H9 (cell line): ENCODE data around the gene SEMA5A. TPM values are rescaled to one million over a fixed set of nuclear protein-coding genes. Genes with fewer than 3 reads are reported as not detected.

Source experiments
- DNase-seq: peaks from one replicate; pipeline ENCODE4 v3.0.0-alpha.2; 2017
- H2AFZ ChIP-seq: one replicate; pipeline ENCODE4 v1.6.1; 2013; ENCODE audit warnings: mild to moderate bottlenecking, low read length, control low read depth, moderate library complexity
- H2AK5ac ChIP-seq: 2 replicates; pipeline ENCODE4 v1.6.1; 2013; ENCODE audit warnings: low read length, control low read depth, mixed read lengths; ENCODE audit not compliant: insufficient read length
- H2BK120ac ChIP-seq: one replicate; pipeline ENCODE4 v1.6.1; 2013; ENCODE audit warnings: low read depth, mild to moderate bottlenecking, low read length, control low read depth, inconsistent platforms; ENCODE audit not compliant: poor library complexity, severe bottlenecking
- H2BK12ac ChIP-seq: 2 replicates; pipeline ENCODE4 v1.6.1; 2013; ENCODE audit warnings: low read length, control low read depth, mixed read lengths, low read depth; ENCODE audit not compliant: insufficient read length
- H2BK15ac ChIP-seq: 2 replicates; pipeline ENCODE4 v1.6.1; 2013; ENCODE audit warnings: low read depth, low read length, control low read depth
- H2BK20ac ChIP-seq: one replicate; pipeline ENCODE4 v1.6.1; 2013; ENCODE audit warnings: low read depth, mild to moderate bottlenecking, low read length, control low read depth, inconsistent platforms; ENCODE audit not compliant: poor library complexity, severe bottlenecking
- H2BK5ac ChIP-seq: 2 replicates; pipeline ENCODE4 v1.6.1; 2013; ENCODE audit warnings: low read length, control low read depth, mixed read lengths; ENCODE audit not compliant: insufficient read length
- H3K14ac ChIP-seq: 2 replicates; pipeline ENCODE4 v1.6.1; 2013; ENCODE audit warnings: low read length, control low read depth; ENCODE audit not compliant: insufficient read depth
- H3K18ac ChIP-seq: 2 replicates; pipeline ENCODE4 v1.6.1; 2013; ENCODE audit warnings: low read depth, mild to moderate bottlenecking, mixed read lengths, low read length, control low read depth; ENCODE audit not compliant: insufficient read length
- H3K23ac ChIP-seq: 2 replicates; pipeline ENCODE4 v1.6.1; 2013; ENCODE audit warnings: low read length, control low read depth, mixed read lengths, low read depth; ENCODE audit not compliant: insufficient read length
- H3K23me2 ChIP-seq: 2 replicates; pipeline ENCODE4 v1.6.1; 2013; ENCODE audit warnings: low read depth, mild to moderate bottlenecking, mixed read lengths, low read length, control low read depth; ENCODE audit not compliant: insufficient read length, poor library complexity, severe bottlenecking
- H3K27ac ChIP-seq: 2 replicates; pipeline ENCODE4 v1.5.1; 2013; ENCODE audit warnings: low read length, control low read depth, mixed read lengths, low read depth; ENCODE audit not compliant: insufficient read length
- H3K27me3 ChIP-seq: 2 replicates; pipeline ENCODE4 v1.6.1; 2013; ENCODE audit warnings: low read length, control low read depth, inconsistent platforms; ENCODE audit not compliant: insufficient read depth
- H3K4ac ChIP-seq: 2 replicates; pipeline ENCODE4 v1.6.1; 2013; ENCODE audit warnings: low read depth, mild to moderate bottlenecking, control low read depth, inconsistent platforms, low read length, moderate library complexity
- H3K4me1 ChIP-seq: 2 replicates; pipeline ENCODE4 v1.6.1; 2013; ENCODE audit warnings: low read length, control low read depth, inconsistent platforms; ENCODE audit not compliant: insufficient read depth
- H3K4me2 ChIP-seq: 2 replicates; pipeline ENCODE4 v1.6.1; 2013; ENCODE audit warnings: low read length, control low read depth, mixed read lengths; ENCODE audit not compliant: insufficient read length, insufficient read depth
- H3K56ac ChIP-seq: 2 replicates; pipeline ENCODE4 v1.6.1; 2013; ENCODE audit warnings: low read depth, mild to moderate bottlenecking, mixed read lengths, low read length, control low read depth; ENCODE audit not compliant: insufficient read length
- H3K79me1 ChIP-seq: 2 replicates; pipeline ENCODE4 v1.6.1; 2013; ENCODE audit warnings: low read depth, mild to moderate bottlenecking, moderate library complexity, low read length, control low read depth, inconsistent platforms; ENCODE audit not compliant: insufficient read depth, poor library complexity, severe bottlenecking
- H3K79me2 ChIP-seq: 2 replicates; pipeline ENCODE4 v1.6.1; 2013; ENCODE audit warnings: low read length, control low read depth, inconsistent platforms; ENCODE audit not compliant: insufficient read depth
- H3K9ac ChIP-seq: 2 replicates; pipeline ENCODE4 v1.6.1; 2013; ENCODE audit warnings: low read length, control low read depth, mixed read lengths; ENCODE audit not compliant: insufficient read length; ENCODE audit errors: extremely low read depth
- H3K9me3 ChIP-seq: one replicate; pipeline ENCODE4 v1.6.1; 2013; ENCODE audit warnings: low read depth, low read length, inconsistent platforms; ENCODE audit not compliant: control insufficient read depth
- H3T11ph ChIP-seq: one replicate; pipeline ENCODE4 v1.6.1; 2013; ENCODE audit warnings: mild to moderate bottlenecking, low read length, control low read depth, inconsistent platforms
- H4K20me1 ChIP-seq: one replicate; pipeline ENCODE4 v1.6.1; 2013; ENCODE audit not compliant: control insufficient read depth, insufficient read length, insufficient read depth
- H4K5ac ChIP-seq: 2 replicates; pipeline ENCODE4 v1.6.1; 2013; ENCODE audit warnings: low read depth, mild to moderate bottlenecking, mixed read lengths, low read length, control low read depth; ENCODE audit not compliant: insufficient read length
- H4K8ac ChIP-seq: replicated peaks from 2 replicates; pipeline ENCODE4 v1.6.1; 2013; ENCODE audit warnings: low read length, control low read depth, mixed read lengths, low read depth; ENCODE audit not compliant: insufficient read length
- H4K91ac ChIP-seq: 2 replicates; pipeline ENCODE4 v1.6.1; 2013; ENCODE audit warnings: low read depth, mild to moderate bottlenecking, moderate library complexity, mixed read lengths, low read length, control low read depth; ENCODE audit not compliant: insufficient read length
- H3K27ac Mint-ChIP-seq, 3 experiments: 2 replicates in 2 of 3; 3 replicates in 1 of 3; pipeline ENCODE4 v1.8.0; 2020 to 2021; ENCODE audit warnings: mixed read lengths in 3 of 3, mild to moderate bottlenecking in 1 of 3, moderate library complexity in 1 of 3
- H3K27me3 Mint-ChIP-seq: 2 replicates; pipeline ENCODE4 v1.8.0; 2021; ENCODE audit warnings: low read depth, mild to moderate bottlenecking, moderate library complexity, mixed read lengths
- H3K36me3 Mint-ChIP-seq, 3 experiments: 2 replicates in 2 of 3; 3 replicates in 1 of 3; pipeline ENCODE4 v1.8.0; 2020 to 2021; ENCODE audit warnings: low read depth in 3 of 3, mixed read lengths in 3 of 3; ENCODE audit not compliant: insufficient read depth in 1 of 3
- H3K4me1 Mint-ChIP-seq, 2 experiments: 2 replicates each; pipeline ENCODE4 v1.8.0; 2020; ENCODE audit warnings: mixed read lengths in 2 of 2
- H3K4me3 Mint-ChIP-seq, 2 experiments: 2 replicates in 1 of 2; 3 replicates in 1 of 2; pipeline ENCODE4 v1.8.0; 2020 to 2021; ENCODE audit warnings: mild to moderate bottlenecking in 2 of 2, mixed read lengths in 2 of 2, moderate library complexity in 1 of 2
- H3K9me3 Mint-ChIP-seq, 2 experiments: 2 replicates in 1 of 2; 3 replicates in 1 of 2; pipeline ENCODE4 v1.8.0; 2020; ENCODE audit warnings: mild to moderate bottlenecking in 2 of 2, mixed read lengths in 2 of 2, moderate library complexity in 1 of 2
- WGBS: extraction: QIAGEN DNeasy Blood & Tissue Kit; methylation state at CpG from one replicate; pipeline ENCODE4 v1.1.7; 2013; ENCODE audit warnings: missing lambda C conversion rate, low lambda C conversion rate, mixed read lengths; ENCODE audit not compliant: insufficient read length; ENCODE audit errors: extremely low coverage; 5-methylcytosine and 5-hydroxymethylcytosine counted together
- total RNA-seq: library from RNA; stranded (reverse); gene quantifications from 2 replicates; pipeline ENCODE4 v1.2.1, GENCODE V29; 2021
- TF ChIP-seq, protein P1 (sequence below): fragments of 200-600 bp; sonication (generic); conservative IDR thresholded peaks from 3 replicates; pipeline ENCODE4 v1.8.0; 2021; ENCODE audit warnings: antibody characterized with exemption, mild to moderate bottlenecking

Gene SEMA5A
- total RNA-seq, 1 experiment from 2014 or later = 4.3 TPM

DNA sequence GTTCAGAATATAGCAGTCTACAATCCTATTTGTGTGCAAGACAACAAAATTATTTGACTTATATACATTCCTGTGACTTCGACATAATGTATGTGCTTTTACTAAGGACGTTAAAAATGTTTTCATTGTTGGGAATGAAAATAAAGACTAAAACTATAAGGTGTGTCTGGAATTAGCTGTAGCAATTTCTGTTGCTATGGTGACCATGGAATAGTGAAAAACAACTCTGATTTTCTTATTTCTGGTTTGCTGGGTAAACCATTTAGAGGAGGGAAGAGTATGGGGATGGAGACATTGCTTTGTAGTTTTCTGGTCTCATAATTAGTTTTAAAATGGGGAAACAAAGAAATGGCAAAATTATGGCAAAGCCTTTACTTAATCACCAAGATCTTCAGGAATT lies 343.2 kb downstream of the SEMA5A start:
- no peak overlapping the region for H4K5ac ChIP-seq
- no peak overlapping the region for H2BK120ac ChIP-seq
- no peak overlapping the region for H3K14ac ChIP-seq
- Mint-ChIP-seq H3K4me1 (peaks cover 0 to 3% of the 10 kb centered on the region in 2 experiments; a peak in 2 of 4 replicates), H3K36me3 (no peaks in the 10 kb centered on the region; a peak in 1 of 7 replicates), H3K27ac (no peak overlapping the region), H3K9me3 (no peaks in the 10 kb centered on the region), H3K27me3 (no peaks in the 10 kb centered on the region), H3K4me3 (no peak overlapping the region)
- no peaks in the 10 kb centered on the region for H3K4me1 ChIP-seq
- H3K4ac ChIP-seq = no peak overlapping the region
- H2BK20ac ChIP-seq = no peak overlapping the region
- H2BK5ac ChIP-seq = no peak overlapping the region
- no peak overlapping the region for H2AFZ ChIP-seq
- no peak overlapping the region for H2BK15ac ChIP-seq
- no peaks in the 10 kb centered on the region for H3K23me2 ChIP-seq
- H3K27ac ChIP-seq = no peak overlapping the region
- no peaks in the 10 kb centered on the region for H3K27me3 ChIP-seq
- H3K79me1 ChIP-seq = no peaks in the 10 kb centered on the region
- no peak overlapping the region for H4K91ac ChIP-seq
- TF ChIP-seq, protein P1, sequence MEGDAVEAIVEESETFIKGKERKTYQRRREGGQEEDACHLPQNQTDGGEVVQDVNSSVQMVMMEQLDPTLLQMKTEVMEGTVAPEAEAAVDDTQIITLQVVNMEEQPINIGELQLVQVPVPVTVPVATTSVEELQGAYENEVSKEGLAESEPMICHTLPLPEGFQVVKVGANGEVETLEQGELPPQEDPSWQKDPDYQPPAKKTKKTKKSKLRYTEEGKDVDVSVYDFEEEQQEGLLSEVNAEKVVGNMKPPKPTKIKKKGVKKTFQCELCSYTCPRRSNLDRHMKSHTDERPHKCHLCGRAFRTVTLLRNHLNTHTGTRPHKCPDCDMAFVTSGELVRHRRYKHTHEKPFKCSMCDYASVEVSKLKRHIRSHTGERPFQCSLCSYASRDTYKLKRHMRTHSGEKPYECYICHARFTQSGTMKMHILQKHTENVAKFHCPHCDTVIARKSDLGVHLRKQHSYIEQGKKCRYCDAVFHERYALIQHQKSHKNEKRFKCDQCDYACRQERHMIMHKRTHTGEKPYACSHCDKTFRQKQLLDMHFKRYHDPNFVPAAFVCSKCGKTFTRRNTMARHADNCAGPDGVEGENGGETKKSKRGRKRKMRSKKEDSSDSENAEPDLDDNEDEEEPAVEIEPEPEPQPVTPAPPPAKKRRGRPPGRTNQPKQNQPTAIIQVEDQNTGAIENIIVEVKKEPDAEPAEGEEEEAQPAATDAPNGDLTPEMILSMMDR = no peak
- no CpG with 5 or more reads among the region's 2 CpGs for WGBS
- H2BK12ac ChIP-seq = no peak overlapping the region
- no peaks in the 10 kb centered on the region for H3K9me3 ChIP-seq
- no peaks in the 10 kb centered on the region for H4K20me1 ChIP-seq
- H3K9ac ChIP-seq = no peak overlapping the region
- no peaks in the 10 kb centered on the region for H3K79me2 ChIP-seq
- H4K8ac ChIP-seq = no peak overlapping the region
- no peak for DNase-seq
- H3K18ac ChIP-seq = no peak overlapping the region
- no peak overlapping the region for H3K23ac ChIP-seq
- H3K56ac ChIP-seq = no peak overlapping the region
- no peak overlapping the region for H2AK5ac ChIP-seq
- H3T11ph ChIP-seq = no peak overlapping the region
- H3K4me2 ChIP-seq = no peak overlapping the region
